Inflammatory macrophage treated with lipopolysaccharide for 1 hour (primary cell): ENCODE measurements around the gene CAV1.
A peak's percentile ranks its signal among the peaks of the same experiment; 100 is the strongest.

ENCODE experiments used
- DNase-seq, 2 donors: peaks; one replicate each; pipeline ENCODE4 v3.0.0-alpha.2; 2020 to 2022

CAV1 gene

GRCh38 chr7:116505278-116505677 lies 19.6 kb upstream of the CAV1 start:
- no peak for DNase-seq

- no peak for DNase-seq
Observed at GRCh38 chr7:116505823-116506222, 19.0 kb upstream of the CAV1 start.

- DNase-seq = no peak
Observed at GRCh38 chr7:116509982-116510579, 14.8 kb upstream of the CAV1 start.

- no peak for DNase-seq
Observed at GRCh38 chr7:116510795-116511194, 14.0 kb upstream of the CAV1 start.

- peak in 1 of 2 donors; percentile 12 for DNase-seq
Observed at GRCh38 chr7:116511552-116512519, 13.0 kb upstream of the CAV1 start.

- DNase-seq = no peak
Observed at GRCh38 chr7:116512520-116513188, 12.2 kb upstream of the CAV1 start.

GRCh38 chr7:116515584-116515983 lies 9.3 kb upstream of the CAV1 start:
- no peak for DNase-seq

- DNase-seq = no peak
Observed at GRCh38 chr7:116516324-116516723, 8.5 kb upstream of the CAV1 start.

GRCh38 chr7:116517626-116518025 lies 7.2 kb upstream of the CAV1 start:
- no peak for DNase-seq

GRCh38 chr7:116518961-116519360 lies 5.9 kb upstream of the CAV1 start:
- DNase-seq = no peak

GRCh38 chr7:116521046-116521664 lies 3.7 kb upstream of the CAV1 start:
- DNase-seq = no peak

- DNase-seq = no peak
Observed at GRCh38 chr7:116522247-116522646, 2.6 kb upstream of the CAV1 start.

- no peak for DNase-seq
Observed at GRCh38 chr7:116524221-116524608, 621 bp upstream of the CAV1 start.

GRCh38 chr7:116525298-116525912 lies 569 bp downstream of the CAV1 start:
- no peak for DNase-seq

GRCh38 chr7:116525913-116526861 lies 1.4 kb downstream of the CAV1 start:
- DNase-seq = peak; percentile 49 to 65

GRCh38 chr7:116526897-116527296 lies 2.1 kb downstream of the CAV1 start:
- DNase-seq = no peak

GRCh38 chr7:116527521-116527920 lies 2.7 kb downstream of the CAV1 start:
- DNase-seq = no peak

- DNase-seq = no peak
Observed at GRCh38 chr7:116528008-116528789, 3.4 kb downstream of the CAV1 start.

- DNase-seq = no peak
Observed at GRCh38 chr7:116529250-116529649, 4.4 kb downstream of the CAV1 start.

- no peak for DNase-seq
Observed at GRCh38 chr7:116530107-116530820, 5.4 kb downstream of the CAV1 start.
